ENCODE data around the gene NPM1.

DNA sequence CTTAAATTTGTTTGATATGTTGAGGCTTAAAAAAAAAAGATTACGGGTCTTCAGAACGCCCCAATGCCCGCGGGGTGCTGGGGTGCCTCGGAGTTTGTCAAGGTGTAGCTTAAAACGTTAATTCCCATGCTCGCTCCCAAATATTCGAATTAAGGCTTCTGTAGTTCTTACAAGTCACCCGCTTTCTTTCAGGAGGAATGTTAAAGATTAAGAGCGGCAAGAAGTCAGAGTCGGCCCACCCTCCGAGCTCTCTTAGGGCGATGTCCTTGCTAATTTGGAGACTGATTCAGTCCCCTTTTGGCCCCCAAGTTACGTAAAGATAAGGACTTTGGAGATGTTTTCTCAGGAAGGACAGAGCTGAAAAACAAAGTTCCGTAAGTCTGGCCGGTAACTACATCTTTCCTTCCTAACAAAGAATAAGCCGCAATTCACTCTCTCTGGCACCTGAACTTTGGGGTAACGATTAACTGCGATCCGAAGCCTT lies 746 bp upstream of the NPM1 start:
- TF ChIP-seq, protein P1, sequence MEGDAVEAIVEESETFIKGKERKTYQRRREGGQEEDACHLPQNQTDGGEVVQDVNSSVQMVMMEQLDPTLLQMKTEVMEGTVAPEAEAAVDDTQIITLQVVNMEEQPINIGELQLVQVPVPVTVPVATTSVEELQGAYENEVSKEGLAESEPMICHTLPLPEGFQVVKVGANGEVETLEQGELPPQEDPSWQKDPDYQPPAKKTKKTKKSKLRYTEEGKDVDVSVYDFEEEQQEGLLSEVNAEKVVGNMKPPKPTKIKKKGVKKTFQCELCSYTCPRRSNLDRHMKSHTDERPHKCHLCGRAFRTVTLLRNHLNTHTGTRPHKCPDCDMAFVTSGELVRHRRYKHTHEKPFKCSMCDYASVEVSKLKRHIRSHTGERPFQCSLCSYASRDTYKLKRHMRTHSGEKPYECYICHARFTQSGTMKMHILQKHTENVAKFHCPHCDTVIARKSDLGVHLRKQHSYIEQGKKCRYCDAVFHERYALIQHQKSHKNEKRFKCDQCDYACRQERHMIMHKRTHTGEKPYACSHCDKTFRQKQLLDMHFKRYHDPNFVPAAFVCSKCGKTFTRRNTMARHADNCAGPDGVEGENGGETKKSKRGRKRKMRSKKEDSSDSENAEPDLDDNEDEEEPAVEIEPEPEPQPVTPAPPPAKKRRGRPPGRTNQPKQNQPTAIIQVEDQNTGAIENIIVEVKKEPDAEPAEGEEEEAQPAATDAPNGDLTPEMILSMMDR (IDR thresholded peaks at IDR 0.05): no peak
- TF ChIP-seq EP300 (IDR thresholded peaks at IDR 0.05) (no peak), POLR2A (IDR thresholded peaks at IDR 0.05; ENCODE audit: low read depth) (no peak)
